GM21390 (cell line): Measurements from ENCODE around the gene MYH2.

ENCODE experiments used
- ATAC-seq: cut with Tn5 transposase; IDR thresholded peaks from one replicate; pipeline ENCODE4 v1.9.1; 2021; ENCODE audit not compliant: unreplicated experiment

The MYH2 gene

DNA sequence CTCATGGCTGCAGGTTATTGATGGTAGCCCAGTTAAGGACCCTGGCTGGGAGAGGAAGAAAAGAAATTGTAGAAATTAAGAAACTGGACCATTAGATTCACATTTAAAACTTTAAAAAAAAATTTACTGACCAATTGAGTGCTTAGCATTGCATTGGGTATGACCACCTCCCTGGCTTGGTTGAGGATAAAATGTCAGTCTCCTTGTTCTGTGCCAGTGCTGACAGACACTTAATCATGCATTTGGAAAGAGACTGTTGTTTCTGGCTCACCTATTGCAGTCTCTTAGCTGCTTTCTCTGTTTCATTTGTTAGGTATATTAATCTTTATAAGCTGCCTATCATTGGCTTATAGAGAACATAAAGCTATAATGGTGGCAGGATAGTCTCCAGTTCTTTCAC, 32.8 kb downstream of the MYH2 start:
- ATAC-seq: no peak

DNA sequence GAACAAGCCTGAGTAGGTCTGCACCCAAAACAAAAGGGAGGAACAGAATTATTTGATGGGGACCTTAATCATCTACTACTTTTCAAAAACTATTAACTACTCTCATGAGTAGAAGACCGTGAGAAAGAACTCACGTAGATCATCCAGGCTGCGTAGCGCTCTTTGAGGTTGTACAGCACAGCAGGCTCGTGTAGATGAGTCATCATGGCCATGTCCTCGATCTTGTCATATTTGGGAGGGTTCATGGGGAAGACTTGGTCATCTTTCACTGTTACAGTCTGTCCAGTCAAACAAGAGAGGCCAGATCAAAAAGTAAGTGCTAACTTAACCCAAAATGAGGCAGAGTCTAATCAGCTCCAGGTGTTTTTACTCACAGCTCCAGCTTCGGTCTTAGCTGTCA, 33.4 kb downstream of the MYH2 start:
- no peak for ATAC-seq

DNA sequence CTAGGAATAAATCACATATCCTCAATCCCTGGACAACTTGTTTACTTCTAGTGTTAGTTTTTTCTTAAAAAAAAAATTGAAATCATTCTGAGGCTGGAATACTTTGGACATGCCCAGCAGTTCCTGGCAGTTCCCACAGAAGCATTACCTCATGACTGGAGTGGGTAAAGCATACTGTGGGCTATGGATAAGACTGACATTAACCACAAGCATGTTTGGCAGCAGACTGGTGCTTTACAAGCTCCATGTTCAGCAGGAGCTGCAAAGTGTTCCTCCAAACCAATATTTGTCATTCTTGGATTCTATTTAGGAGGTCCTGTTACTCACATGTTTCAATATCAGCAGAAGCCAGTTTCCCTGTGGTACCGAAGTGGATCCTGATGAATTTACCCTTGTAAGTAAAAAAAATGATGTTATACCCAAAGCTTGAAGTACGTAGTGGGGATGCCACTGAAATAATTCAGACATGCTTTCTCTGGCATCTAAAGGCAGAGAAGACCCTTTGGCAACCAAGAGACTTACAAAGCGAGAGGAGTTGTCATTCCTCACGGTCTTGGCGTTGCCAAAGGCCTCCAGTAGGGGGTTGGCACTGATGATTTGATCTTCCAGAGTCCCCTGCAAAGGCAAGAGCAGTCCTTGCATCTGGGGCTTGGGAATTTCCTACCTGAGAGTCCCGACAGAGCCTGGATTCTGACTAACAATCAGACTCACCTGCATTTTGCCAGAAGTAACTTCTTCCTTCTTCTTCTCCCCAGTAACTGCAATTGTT, 36.0 kb downstream of the MYH2 start:
- ATAC-seq: no peak

DNA sequence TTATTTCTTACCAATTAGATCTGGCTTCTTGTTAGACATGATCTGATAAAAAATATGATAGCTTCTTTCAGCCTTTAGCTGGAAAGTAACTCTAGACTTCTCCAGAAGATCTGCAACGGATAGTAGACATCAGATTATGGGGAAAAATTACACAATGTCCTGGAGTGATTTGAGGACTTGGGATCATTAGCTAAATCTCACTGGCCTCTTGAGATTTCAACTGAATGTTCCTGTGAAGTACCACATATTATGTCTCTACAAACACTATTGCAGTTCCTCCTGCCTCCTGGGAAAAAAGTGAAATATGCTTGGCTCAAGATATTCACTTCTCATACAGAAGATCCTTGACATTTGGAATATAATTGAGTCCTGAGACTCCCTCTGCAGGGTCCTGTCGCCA, 36.6 kb downstream of the MYH2 start:
- ATAC-seq: no peak

DNA sequence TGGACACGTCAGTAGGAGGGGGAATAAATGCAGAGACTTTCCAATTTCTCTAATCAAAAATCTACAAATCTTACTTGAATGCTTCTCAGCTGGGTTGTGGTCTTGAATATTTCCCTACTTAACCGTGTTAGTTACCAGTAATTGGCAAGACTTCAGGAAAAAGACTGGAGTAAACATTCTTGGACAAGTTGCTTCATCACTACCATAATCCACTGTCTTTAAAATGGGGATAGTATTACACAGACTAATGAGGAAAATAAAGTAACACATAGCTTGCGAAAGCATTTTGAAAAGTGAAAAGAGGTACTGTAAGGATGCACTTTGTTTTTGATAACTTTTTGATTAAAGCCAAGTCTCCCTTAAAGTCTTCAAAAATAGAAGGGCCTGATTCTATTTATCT, 49.5 kb downstream of the MYH2 start:
- no peak for ATAC-seq

DNA sequence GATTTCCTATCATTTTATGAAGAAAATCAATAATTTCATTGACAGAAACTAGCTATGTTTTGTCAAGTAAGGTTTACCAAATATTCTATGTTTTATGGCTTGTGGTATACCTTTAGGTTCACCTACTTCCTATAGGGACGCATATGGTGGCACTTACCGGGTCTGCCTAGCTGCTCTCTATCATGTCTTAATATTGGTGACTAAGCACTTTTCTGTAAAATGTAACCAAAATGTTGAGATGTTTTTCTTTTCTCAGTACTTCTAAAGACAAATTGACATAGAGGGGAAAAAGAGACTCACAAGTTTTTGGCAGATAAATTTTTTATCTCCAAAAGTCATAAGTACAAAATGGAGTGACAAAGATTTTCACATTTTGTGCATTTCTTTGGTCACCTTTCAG, 57.5 kb downstream of the MYH2 start:
- ATAC-seq: no peak

DNA sequence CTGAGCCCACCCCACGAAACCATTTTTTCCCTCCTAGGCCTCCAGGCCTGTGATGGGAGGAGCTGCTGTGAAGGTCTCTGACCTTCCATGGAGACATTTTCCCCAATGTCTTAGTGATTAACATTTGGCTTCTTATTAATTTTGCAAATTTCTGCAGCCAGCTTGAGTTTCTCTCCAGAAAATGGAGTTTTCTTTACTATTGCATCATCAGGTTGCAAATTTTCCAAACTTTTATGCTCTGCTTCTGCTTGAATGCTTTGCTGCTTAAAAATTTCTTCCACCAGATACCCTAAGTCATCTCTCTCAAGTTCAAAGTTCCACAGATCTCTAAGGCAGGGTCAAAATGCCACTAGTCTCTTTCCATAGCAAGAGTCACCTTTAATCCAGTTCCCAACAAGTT, 67.2 kb downstream of the MYH2 start:
- no peak for ATAC-seq

DNA sequence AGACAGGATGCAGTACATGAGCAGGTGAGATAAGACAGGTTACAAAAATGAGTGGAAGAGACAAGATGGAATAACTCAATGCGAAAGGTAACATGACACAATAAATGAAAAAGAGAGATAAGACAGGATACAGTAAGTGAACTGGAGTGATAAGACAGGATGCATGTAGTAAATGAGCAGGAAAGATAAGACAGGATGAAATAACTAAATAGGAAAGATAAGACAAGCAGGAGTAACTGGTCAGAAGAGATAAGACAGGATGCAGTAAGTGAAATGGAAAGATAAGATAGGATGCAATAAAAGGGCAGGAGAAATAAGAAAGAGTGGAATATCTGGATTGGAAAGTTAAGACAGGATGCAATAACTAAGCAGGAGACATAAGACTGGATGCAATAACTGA, 71.8 kb downstream of the MYH2 start:
- no peak for ATAC-seq

DNA sequence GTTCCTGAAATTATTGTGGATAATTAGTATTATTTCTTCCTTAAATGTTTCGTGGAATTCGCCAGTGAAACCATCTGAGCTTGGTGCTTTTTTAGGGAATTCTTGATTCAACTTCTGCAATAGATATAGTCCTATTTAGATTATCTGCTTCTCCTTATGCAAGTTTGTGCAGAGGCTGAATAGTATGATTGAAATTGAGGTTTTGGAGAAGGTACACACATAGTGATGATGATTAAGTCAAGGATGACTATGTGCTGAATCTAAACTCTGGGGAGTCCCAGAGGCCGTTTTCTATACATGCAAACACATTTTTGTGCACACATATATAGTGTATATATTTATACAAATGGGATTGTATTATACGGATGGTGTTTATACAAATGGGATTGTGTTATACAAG, 74.9 kb downstream of the MYH2 start:
- no peak for ATAC-seq

DNA sequence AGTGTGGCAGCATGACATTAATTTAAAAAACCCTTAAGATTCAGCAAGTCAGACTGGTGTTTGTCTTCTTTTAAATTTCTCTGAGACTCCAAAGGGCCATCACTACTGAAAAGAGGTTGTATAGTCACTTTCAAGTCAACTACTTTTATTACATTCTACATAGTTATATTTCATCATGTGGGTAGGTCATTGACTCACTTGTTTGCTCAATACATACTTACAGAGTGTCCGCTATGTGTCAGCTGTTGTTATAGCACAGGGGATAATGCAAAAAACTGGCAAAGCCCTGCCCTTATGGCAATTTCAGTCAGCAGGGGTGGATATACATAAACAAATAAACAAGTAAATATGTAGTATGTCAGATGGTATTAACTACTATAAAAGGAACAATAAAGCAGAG, 77.6 kb downstream of the MYH2 start:
- ATAC-seq: no peak
